DMS53 treated with DMSO at 0.1 percent for 48 hours (cell line): ENCODE results near the gene TNFRSF1A.

Source experiments
- DNase-seq: peaks from one replicate; lab custom pipeline; 2025; ENCODE audit not compliant: unreplicated experiment; lab: John Stamatoyannopoulos, UW

The TNFRSF1A gene

DNA sequence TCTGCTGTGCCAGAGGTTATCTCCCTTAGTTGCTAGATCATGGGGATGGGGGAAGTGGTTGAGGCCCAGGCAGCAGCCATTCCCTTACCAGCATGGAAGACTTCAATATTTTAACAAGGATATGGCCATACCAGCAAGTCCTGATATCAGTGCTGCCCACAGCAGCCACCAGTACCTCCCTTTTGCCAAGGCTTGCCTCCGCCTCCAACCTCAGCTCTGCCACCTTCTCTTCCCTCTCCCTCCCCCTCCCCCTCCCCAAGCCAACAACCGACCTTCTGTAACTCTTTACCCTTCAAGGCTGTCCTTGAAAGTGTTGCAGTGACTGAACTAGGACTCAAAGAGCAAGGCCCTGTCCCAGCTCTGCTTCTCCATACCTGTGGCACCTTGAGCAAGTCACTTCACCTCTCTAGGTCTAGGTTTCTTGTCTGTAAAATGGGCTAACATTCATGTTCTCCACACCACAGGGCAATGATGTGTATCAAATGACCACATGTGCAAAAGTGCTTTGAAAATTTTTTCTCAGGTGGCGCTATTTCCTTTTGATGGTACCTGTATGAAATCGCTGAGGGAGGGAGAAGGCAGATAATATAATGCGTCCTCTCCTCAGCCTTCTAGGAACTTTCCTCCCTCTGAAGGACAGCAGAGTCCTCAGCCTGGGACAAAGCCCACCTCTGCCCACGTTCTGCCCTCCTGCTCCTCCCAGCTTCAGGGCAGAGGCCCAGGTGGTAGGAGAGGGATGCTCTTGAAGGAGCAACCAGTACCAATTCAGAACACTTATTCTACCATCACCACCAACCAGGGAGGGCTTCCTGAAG is 16.7 kb downstream of the TNFRSF1A start:
- no peak for DNase-seq

DNA sequence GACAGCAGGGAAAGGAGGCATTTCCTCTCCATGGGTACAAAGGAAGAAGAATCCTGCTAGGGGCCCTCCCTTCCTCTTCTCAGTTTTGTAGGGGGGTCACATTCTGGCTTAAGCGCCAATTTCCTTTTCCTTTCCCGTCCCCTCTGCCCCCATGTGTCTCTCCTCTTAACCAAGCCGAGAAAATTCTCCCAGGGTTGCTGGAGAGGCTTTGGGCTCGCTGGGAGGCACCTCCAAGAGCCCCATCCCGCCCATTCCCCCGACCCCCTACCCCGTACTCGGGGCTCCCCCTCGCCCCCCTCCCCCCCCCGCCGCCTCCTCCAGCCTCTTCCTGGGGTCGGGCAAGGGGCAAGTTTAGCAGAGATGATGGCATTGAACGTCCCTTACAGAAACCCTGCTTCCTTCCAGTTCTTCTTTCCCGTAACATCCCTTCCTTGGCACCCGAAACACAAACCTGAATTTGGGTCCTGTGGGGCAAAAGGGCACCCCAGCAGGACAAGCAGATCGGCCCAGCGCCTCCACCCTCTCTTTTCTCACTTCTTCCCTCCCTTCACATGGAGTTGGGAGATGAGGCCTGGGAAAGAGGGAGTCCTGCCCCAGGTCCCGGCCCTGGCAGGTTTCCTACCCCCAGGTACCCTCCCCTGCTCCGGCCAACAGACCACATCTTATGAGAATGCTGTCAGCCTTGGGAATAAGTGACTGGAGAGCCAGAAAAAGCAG is 17.7 kb downstream of the TNFRSF1A start:
- no peak for DNase-seq

DNA sequence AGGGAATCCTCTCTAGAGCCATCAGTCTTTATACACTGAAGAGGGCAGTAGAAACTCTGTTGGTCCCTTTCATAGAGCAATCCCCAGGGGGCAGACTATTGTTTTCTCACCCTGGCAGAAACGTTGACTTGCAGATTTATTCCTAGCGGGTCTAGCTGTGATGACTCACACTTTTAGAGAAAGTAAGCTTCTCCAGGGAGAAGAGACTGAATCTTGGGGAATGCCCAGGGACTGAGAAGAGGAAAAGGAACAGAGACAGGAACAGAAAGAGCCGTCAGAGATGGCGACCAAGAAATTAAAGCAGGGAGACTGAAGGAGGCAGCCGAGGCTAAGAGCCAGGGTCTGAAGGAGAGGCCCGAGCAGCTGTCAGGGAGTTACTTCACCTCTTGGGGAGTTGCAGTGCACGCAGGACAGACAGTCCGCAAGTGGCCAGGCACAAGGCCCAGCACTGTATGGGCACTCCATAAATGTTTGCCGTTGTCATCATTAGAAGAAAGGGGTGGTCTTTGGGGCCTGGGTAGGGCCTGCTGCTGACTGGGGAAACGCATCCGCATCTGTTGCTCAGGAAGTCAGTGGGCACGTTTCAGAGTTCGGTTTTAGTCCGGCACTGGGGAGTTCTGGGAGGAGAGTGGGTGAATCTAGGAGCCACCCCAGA is 18.4 kb downstream of the TNFRSF1A start:
- DNase-seq, result peak; percentile 74

DNA sequence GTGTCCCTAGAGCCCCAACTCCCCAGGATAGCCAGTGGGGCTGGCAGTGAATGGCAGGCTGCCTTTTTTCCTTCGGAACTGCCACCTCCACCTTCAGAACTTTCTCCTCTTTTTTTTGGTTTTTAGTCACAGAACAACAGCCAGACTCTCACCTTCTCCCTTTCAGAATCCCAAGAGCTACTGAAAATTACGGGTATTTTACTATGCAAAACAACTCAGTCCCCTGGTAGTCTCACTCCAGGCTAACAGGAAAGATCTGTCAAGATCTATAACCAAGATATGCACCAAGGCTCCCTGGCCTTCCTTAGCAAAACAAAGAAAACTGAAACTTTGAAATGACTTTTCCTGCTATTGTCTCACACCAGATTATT is 18.9 kb downstream of the TNFRSF1A start:
- DNase-seq, result no peak

DNA sequence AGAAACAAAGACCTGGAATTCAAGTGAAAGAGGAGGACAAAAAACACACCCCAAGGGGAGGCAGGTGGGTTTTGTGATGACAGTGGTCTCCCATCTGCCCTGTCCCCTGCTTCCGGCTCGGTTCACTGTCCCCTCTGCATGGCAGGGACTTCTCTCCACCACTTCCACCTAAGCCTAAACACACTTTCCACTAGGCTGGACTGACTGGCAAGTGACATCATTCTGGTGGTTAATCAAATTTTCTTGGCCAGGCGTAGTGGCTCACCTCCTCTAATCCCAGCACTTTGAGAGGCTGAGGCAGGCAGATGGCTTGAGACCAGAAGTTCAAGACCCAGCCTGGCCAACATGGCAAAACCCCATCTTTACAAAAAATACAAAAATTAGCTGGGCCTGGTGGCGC is 19.5 kb downstream of the TNFRSF1A start:
- no peak for DNase-seq

DNA sequence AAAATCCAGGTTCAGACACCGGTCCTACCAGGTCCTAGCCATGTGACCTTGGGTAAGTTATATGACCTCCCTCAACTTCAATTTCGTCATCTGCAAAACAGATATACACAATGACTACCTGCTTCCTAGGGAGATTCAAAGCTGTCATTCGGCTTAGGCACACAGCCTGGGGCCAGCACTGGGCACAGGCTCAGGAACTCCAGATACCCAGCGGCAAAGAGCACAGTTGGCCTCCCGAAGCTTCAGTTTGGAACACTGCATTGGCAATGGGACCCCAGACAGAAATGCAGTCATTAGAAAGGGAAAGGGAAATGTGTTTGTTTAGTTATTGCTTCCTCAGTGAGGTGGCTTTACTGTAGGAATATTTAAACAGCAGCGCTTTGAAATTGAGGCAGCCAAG is 20.0 kb downstream of the TNFRSF1A start:
- DNase-seq, result no peak

DNA sequence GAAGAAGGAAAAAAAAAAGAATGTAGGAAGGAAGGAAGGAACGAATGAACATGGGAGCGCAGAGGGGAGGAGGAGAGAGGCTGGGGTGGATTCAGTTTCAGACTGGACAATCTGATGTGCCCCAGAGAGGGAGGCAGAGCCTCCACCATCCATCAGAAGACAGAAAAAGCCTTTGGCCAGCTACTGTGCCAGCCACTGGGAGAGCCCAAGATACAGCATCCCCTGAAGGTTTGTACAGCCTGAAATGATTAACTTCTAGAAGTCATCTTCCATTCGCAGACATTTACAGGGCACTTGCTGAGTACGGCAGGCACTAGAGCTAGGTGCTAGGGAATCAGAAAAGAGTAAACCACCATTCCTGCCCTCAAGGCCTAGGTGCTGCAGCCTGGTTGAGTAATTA is 22.4 kb downstream of the TNFRSF1A start:
- DNase-seq, result no peak

DNA sequence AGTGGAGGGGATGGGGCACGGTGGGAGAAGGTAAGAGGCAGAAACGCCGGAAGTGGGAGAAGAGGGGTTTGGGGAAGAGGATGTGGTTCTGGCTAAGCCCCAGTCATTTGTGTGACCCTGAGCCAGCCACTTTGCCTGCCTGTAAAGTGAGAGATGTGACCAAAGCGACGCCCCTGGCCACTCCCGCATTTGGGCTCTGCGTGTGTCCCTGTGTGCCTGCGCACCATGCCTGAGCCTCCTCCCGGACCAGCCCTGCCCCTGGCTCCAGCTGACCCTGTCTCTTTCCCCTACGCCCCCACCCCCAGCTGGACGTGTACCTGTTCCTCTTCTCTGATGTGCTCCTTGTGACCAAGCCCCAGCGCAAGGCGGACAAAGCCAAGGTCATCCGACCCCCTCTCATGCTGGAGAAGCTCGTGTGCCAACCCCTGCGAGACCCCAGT is 23.4 kb downstream of the TNFRSF1A start:
- DNase-seq, result no peak

DNA sequence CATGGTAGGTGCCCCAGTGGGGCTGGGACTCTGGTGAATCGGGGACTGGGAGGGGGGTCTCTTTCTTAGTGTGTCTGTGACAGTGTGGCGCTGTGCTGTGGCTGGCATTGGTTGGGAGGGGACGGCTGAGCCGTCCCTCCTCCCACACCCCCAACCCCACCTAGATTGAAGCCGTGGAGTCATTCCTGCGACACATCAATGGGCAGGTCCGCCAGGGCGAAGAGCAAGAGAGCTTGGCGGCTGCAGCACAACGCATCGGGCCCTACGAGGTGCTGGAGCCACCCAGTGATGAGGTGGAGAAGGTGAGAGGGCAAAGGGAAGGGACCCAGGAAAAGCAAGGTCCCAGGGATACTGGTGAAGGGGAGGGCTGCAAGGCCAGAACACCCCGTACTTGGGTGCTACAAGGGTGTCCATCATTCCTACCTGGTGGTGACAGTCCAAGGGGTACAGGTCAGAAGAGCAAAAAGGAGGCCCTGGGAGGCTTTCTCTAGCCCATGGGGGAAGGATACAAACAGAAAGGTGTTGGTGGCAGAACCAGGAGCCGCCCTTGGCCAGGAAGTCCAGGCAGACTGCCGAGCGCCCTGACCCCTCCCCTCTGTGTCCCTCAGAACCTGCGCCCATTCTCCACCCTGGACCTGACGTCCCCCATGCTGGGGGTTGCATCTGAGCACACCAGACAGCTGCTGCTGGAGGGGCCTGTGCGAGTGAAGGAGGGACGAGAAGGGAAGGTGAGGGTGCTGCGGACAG is 24.0 kb downstream of the TNFRSF1A start:
- no peak for DNase-seq

DNA sequence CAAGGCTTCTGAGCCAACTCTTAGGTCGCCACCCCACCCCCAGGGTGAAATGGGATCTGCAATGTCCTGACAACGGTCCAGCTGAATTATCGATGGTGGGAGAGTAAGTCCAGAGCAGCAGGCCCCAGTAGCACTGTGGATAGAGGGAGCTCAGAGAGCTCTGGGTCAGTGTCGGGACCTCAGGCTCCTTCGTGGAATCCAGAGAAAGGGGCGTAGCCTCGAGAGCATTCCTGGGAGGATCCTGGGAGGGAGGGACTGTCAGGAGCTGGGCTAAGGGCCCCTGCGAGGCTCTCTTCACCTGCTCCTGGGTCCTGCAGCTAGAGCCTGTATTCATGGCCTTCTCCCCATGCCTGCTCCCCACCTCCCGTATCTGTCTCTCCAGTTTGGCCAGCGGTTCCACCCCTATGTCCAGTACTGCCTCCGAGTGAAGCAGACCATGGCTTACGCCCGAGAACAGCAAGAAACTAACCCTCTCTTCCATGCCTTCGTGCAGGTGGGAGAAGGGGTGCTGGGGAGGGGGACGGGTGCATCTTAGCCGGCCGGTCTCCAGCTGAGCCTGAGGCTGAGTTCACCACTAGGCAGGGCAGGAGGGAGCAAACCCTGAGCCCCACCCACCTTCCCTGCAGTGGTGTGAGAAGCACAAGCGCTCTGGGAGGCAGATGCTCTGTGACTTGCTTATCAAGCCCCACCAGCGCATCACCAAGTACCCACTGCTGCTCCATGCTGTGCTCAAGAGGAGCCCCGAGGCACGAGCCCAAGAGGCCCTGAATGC is 24.8 kb downstream of the TNFRSF1A start:
- DNase-seq, result no peak

DNA sequence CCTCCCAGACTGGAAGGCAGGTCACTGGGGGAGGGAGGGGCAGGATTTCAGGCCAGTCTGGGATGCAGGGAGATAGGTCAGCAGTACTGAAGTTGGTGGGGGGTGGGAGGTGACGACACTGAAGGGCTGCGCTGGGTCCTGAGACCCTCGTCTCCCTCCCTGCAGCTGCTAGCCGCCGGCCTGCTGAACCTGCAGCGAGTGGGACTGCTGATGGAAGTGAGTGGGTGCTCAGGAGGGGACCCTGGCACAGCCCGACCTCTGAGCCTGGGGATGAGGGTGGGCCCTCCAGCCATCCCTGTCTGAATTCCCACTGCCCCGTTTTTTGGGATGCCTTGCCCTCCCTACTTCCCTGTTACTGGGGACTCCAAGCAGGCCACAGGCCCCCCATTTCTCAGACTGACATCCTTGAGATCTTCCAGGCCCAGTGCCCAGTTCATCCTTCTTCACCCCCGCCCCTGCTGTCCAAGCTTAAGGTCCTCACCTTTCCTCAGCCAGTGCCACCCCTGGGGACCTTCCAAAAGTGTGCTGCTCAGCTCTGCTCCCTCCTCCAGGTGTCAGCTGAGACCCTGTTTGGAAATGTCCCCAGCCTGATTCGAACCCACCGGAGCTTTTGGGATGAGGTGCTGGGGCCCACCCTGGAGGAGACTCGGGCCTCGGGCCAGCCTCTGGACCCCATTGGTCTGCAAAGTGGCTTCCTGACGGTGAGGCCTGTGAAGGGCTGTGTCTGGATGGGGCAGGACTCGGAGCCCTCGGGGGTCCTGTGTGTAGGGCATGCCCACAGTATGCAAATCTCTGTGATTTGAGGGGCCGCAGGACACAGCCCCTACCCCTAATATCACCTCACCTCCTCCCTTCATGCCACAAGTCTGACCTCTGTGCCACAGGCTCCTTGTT is 25.9 kb downstream of the TNFRSF1A start:
- DNase-seq, result no peak

DNA sequence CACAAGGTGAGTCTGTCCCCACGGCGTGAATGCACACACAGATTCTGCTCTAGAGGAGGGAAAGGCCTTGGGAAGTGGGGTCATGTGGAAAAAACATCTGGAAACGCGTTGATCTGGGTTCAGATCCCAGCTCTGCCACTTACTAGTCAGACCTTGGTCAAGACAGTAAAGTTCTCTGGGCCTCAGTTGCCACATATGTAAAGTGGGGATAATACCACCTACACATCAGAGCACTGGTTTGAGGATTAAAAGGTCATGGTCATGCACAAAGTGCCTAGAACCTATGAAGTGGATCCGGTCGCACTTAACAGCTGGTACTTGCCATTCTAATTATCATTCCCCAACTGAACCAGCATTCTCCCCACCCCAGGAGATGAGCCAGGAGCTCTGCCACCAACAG is 26.7 kb downstream of the TNFRSF1A start:
- no peak for DNase-seq

DNA sequence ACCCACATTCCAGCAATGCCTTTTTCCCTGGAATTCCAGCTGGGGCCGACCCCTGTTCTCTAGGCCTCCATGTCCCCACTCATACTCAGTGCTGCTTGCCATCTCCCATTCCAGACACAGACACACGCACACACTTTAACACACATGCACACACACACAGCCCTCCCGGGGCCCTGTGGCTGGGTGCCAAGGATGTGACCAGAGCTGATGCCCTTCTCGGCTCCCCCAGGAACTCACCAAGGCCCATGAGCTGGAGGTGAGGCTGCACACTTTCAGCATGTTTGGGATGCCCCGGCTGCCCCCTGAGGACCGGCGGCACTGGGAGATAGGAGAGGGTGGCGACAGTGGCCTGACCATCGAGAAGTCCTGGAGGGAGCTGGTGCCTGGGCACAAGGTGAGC is 27.1 kb downstream of the TNFRSF1A start:
- DNase-seq, result no peak

DNA sequence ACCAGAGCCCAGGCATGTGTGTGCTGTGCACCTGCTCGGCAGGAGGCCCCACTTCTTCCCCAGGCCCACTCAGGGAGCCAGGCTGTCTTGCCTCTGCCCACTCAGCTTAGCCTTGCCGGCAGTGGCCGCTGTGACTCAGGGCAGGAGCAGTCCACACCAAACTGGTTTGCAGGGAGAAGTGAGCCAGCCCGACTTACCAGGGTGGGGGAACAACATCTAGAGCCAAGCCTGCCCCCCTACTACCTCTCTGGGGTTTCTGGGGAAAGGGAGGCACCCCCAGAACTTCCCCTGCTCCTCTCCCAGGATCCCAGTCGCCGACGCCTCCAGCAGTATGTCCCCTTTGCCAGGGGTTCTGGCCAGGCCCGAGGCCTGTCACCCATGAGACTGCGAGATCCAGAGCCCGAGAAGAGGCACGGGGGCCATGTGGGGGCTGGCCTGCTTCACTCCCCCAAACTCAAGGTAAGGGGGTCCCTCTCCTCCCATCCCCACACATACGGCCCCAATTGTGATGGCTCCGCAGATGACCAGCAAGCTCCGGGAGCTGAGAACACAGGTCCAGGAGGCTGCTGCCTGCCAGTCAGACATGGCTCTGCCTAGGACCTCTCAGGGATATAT is 28.4 kb downstream of the TNFRSF1A start:
- no peak for DNase-seq

DNA sequence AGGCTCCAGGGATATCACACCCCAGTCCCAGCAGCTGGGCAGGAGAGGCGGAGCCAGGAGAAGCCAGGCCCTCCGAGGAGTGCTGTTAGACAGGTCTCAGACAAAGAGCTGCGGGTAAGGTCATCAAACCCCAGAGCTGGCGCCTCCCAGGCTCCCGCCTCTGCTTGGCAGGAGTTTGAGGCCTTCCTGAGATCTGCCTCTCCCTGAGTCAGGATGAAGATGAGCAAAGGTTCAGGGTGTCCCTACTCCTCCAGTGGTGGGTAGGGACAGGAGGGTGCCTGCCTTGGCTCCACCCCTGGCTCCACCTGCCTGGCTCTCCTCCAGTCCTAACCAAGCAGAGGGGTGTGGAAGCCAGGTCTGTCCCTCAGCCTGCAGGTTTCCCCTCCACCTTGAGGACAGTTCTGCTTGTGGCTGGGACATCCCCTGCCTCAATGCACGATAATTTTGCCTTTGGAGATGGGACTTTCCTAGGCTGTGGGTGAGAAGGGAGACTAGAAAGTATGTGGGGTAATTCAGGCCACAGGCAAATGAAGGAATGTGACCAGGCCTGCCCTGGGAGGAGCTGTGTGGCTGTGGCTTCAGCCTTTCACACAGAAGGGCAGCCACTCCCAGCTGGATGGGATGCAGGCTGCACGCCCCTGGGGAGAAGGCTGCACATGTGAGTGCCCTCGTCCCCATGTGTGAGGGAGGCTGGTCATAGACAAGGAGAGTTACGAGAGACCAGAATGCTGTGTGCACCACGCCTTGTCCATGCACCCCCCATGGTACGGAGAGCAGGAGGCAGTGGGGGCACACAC is 29.1 kb downstream of the TNFRSF1A start:
- peak; percentile 42 for DNase-seq

DNA sequence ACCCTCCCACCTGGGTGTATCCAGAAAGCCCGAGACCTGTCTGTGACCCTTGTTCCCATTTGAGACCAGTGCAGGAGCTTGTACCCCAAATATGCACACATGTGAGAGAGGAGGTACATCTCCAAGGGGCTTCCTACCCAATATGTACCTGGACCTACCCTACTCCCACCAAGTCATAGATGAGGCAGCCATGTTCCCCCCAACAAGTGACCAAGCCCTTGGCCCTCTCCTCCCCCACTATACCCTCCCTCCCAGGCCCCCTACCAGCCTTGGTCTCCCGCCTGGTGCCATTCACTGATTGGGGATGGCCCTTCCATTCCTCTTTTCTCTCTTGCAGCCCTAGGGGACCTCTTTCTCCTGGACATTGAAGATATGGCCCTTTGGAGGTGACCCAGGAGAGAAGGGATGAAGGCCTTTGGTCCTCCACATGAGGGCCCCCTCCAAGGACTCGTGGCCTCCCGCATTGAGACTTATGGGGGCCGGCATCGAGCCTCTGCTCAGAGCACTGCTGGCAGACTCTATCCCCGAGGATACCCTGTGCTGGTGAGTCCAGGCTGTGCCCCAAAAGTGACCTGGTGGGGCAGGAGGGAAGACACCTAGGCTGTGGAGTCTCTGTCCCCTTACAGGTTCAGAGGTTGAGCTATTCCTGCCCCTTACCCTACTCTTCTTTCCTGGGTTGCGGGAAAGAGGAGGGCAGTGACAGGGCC is 29.9 kb downstream of the TNFRSF1A start:
- DNase-seq, result no peak

DNA sequence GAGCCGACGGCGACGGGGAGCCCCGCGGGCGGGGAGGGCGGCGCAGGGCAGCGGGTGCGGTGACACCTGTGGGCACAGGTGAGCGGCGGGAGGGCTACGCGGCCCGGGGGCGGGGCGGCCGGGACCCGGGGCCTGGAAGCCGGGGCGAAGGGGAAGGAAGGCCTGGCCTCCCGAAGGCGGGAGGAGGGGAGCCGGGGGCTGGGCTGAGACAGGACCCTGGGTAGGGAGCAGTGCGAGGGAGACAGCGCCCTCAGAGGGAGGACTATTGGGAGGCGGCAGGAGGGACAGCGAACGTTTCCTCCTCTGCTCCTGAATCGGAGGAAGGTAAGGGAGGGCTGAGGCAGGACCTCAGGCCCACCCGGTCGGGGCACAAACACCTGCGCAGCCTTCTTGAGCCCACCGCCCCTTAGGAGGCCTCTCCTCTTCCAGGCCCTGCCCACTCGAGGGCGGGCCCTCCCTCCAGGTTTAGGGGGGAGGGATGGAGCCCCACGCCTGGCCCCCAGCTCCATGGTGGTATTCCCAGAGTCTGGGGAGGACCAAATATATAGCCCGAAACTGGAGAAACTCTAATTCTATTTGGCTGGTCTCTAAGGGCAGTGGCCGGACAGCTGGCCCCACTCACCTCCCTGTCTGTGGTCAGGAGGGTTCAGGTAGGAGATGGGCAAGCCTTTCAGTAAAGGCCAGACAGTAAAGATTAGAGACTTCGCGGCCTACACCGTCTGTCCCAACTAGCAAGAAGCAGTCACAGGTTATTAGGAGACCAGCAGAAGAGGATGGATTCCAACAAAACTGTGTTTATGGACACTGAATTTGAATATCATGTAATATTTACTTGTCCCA is 30.9 kb downstream of the TNFRSF1A start:
- peak; percentile 30 for DNase-seq
